GM19438 (cell line): ENCODE measurements around the gene RAB8A.

Experiments
- ATAC-seq: cut with Tn5 transposase; IDR thresholded peaks from one replicate; pipeline ENCODE4 v1.9.1; 2021; ENCODE audit warnings: low read depth; ENCODE audit not compliant: unreplicated experiment

The RAB8A gene

GRCh38 chr19:16111160-16111908, at the start of gene RAB8A:
RAB8A (plus strand) TSS chr19:16111889; CDS start chr19:16111902, 13 bp downstream.
- peak; percentile 89 for ATAC-seq

- no peak for ATAC-seq
Measured at GRCh38 chr19:16061943-16062342, 49.7 kb upstream of the RAB8A start.

GRCh38 chr19:16062789-16063188, 48.9 kb upstream of the RAB8A start:
- no peak for ATAC-seq

GRCh38 chr19:16064209-16064889, 47.3 kb upstream of the RAB8A start:
- no peak for ATAC-seq

GRCh38 chr19:16066611-16067104, 45.0 kb upstream of the RAB8A start:
- no peak for ATAC-seq

- ATAC-seq, result no peak
Measured at GRCh38 chr19:16067205-16067938, 44.3 kb upstream of the RAB8A start.

GRCh38 chr19:16068696-16069259, 42.9 kb upstream of the RAB8A start:
- ATAC-seq, result no peak

- no peak for ATAC-seq
Measured at GRCh38 chr19:16069813-16070365, 41.8 kb upstream of the RAB8A start.

GRCh38 chr19:16070366-16070990, 41.2 kb upstream of the RAB8A start:
- ATAC-seq, result no peak

- no peak for ATAC-seq
Measured at GRCh38 chr19:16071072-16071691, 40.5 kb upstream of the RAB8A start.

- no peak for ATAC-seq
Measured at GRCh38 chr19:16073481-16073880, 38.2 kb upstream of the RAB8A start.

GRCh38 chr19:16073988-16074387, 37.7 kb upstream of the RAB8A start:
- ATAC-seq, result no peak

GRCh38 chr19:16074488-16075365, 37.0 kb upstream of the RAB8A start:
- no peak for ATAC-seq

GRCh38 chr19:16075430-16076153, 36.1 kb upstream of the RAB8A start:
- ATAC-seq, result no peak

GRCh38 chr19:16076154-16076957, 35.3 kb upstream of the RAB8A start, which contains the start of gene TPM4:
TPM4 (plus strand) TSS chr19:16076495; CDS start chr19:16076566, 71 bp downstream.
- peak; percentile 51 for ATAC-seq

GRCh38 chr19:16076958-16077611, 34.6 kb upstream of the RAB8A start:
- no peak for ATAC-seq
